Measurements from ENCODE around the gene KRT12. TPM values are rescaled to one million over a fixed set of nuclear protein-coding genes. Genes with fewer than 3 reads are reported as not detected.

KRT12 gene
- total RNA-seq, 1 experiment from 2014 or later, result 0.82 TPM

DNA sequence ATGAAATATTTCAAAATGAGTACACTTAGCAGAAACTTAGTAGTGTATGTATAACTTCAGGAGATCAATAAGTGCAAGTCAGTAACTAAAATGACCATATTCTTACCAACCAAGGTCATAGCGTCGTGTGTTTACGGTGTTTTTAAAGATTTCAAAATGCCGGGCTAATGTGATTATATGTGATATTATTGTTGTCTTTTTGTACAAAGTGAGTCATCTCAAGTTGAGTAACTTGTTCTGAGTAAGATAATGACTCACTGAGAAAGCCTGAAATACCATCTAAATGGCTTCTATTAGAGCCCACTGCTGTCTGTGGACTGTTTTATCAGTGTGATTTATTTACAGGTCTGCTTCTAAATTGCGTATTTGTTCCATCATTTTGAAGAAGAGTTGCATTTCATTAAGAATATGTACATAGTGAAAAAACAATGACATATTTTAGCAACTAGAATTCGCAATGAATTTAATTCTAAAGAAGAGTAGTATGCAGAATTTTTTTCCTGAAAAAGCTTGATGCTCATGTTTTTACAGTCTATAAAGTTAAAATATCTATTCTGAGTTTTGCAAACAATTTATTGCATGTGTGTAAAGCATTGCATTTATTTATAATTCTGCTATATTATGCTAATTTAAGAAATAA lies 12.7 kb downstream of the KRT12 start:
- peak; percentile 59 for DNase-seq (ENCODE audit: low read depth, low spot score)
- in situ Hi-C loops (cut with HindIII; ENCODE audit: low pct_unique_long_range_greater_than_20kb, low sequenced_read_pairs), result no loop called here

DNA sequence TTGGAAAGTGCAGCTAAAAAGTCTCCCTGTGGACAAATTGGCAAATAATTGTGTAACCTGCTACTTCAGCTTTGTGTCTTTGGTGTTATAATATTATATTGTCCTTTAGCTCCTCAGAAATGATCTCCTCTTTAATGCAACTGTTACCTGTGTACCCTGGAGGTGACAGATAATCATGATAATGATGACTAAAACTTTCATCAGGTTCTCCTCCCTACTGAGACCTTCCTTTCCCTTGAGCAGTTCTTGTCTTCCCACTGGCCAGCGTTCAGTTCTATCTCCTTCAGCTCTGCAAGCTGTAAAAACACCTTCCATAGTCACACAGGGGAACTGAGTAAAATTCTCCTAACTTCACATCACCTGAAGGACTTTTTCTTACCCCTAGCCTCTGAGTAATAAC lies 14.7 kb downstream of the KRT12 start:
- in situ Hi-C loops (cut with HindIII; ENCODE audit: low pct_unique_long_range_greater_than_20kb, low sequenced_read_pairs), result no loop called here
- no peak for DNase-seq (ENCODE audit: low read depth, low spot score)

DNA sequence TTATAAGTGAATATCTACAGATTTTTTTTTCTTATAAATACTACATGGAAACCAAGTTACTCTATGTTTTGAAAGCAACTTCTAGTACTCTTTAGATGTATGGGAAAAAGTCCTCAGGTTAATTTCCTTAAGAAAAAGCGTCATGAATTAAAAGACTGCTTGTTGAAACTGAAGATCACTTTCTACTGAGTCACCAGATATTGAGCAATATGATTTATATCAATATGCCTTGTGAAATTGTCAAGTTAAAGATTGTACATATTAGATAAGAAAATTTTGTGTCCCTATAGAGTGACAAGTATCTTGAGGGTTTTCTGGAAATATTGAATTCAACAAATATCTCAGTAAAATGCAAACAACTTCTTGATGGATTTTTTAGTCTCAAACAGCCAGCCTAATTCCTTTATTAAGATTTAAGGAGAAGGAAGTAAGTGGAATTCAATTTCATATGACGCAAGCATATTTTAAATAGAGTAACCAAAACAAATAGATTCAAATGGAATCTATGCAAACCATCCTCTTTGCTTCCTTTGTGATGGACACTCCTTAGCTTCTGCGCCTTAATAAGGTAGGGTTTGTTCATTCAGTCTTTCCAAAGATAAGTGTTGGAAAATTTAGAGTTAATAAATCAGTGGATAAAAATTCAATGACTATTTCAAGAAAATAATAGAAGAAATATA lies 16.6 kb downstream of the KRT12 start:
- in situ Hi-C loops (cut with HindIII; ENCODE audit: low pct_unique_long_range_greater_than_20kb, low sequenced_read_pairs), result no loop called here
- DNase-seq (ENCODE audit: low read depth, low spot score), result no peak

DNA sequence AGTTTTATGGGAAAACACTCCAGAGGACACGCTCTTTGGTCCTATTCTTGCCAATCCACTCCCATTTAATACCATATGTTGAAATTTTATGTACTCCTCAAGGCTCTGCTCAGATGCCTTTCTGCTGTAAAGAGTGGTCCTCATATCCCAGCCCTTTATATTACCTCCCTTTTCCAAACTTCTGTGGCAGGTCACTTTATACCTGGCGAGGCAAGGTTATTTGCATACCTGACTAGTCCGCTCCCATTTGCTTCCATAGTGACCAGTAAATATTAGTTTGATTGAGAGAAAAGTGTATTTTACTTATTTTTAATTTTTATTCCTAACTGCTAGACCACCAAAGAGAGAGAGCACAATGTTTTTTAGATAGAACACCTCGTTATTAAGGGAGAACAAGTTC lies 17.3 kb downstream of the KRT12 start:
- in situ Hi-C loops (cut with HindIII; ENCODE audit: low pct_unique_long_range_greater_than_20kb, low sequenced_read_pairs), result no loop called here
- no peak for DNase-seq (ENCODE audit: low read depth, low spot score)

DNA sequence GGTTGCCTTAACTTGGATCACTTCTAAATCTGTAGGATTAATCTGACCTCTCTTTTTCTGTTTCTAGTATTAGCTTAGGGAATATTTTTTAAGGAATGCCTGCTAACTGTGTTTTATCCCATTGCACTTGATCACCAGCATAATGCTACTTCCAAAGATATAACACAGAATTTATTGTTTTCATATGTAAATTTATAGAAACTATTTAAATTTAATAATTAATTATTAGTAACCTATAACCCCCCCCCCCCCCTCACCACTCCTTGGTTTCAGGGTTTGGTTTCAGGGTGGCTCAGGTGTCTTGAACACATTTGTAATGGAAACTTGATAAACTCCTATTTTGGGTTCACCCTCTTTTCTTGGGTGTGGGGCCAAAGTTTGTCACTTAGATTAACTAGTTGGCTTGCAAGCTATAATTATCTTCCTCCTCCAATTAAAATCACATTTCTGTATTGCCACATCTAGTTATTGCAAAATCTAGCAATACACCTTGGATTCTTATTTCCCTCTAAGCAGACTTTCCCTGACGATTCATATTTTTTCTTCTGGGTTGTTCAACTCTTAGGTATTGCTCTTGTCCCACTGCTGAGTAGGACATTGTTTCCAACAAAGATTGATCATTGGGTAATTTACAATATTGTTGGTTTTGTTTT lies 18.3 kb downstream of the KRT12 start:
- no peak for DNase-seq (ENCODE audit: low read depth, low spot score)
- in situ Hi-C loops (cut with HindIII; ENCODE audit: low pct_unique_long_range_greater_than_20kb, low sequenced_read_pairs), result no loop called here

DNA sequence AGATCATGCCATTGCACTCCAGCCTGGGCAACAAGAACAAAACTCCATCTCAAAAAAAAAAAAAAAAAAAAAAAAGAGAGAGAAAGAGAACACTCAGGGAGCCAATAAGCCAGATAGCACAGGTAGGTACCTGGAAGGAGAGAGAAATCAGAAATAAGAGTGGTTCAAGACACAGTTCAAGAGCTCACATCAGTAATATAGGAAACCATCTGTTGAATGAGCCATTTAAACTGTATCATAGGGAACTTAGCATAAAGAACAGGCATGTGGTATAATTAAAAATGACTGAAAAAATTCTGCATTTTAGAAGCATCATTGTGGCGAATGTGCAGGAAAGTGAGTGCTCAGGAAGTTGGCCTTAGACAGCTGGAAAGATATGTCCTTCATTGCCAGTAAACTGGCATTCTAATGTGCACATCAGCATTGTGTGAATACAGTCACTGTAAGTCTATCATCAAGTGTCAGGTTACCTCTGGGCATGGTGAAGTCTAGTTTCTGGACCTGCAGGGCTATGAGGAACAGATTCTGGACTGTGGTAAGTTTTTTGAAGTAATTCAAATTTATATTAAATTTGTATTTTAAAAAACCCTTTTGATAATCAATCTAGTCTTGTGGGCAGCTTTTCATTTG lies 20.4 kb downstream of the KRT12 start:
- no peak for DNase-seq (ENCODE audit: low read depth, low spot score)
- in situ Hi-C loops (cut with HindIII; ENCODE audit: low pct_unique_long_range_greater_than_20kb, low sequenced_read_pairs), result no loop called here

DNA sequence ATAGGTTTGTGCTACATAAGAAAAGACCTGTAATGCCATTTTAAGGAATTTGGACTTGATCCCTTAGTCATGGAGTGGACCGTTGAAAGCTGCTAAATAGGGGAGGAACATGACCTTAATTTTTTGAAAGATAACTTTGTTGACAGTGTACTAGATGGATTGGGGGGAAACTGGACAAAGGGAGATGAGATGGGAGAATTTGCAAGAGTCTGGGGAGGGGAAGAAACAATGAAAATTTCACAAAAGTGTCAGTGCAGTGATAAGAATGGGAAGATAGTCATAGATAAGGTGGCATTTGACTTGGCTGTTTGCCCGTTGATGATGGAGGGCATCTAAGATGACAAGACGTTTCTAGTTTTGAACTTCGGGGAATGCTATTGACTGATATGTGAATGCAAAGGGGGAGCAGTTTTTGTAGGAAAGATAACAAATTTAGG lies 22.3 kb downstream of the KRT12 start:
- in situ Hi-C loops (cut with HindIII; ENCODE audit: low pct_unique_long_range_greater_than_20kb, low sequenced_read_pairs), result no loop called here
- DNase-seq (ENCODE audit: low read depth, low spot score), result no peak

DNA sequence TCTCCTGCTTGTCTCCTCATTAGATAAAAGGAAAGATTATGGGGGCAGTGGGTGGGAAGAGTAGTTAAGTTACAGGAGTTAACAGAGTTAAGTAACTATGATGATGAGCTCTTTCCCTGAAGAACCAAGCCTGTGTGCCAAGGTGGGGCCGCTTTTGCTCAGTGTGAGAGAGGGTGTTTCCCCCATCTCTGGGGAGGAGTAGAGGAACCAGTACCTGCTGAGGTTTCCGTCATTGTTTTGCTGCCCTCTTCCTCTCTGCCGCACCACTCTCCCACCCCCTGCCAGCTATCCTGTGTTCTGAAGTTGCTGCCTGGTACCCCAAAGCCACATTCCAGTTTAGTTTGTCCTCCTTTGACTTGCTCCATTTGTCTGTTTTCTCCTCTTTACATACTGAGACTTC lies 23.8 kb downstream of the KRT12 start:
- no peak for DNase-seq (ENCODE audit: low read depth, low spot score)
- in situ Hi-C loops (cut with HindIII; ENCODE audit: low pct_unique_long_range_greater_than_20kb, low sequenced_read_pairs), result no loop called here

DNA sequence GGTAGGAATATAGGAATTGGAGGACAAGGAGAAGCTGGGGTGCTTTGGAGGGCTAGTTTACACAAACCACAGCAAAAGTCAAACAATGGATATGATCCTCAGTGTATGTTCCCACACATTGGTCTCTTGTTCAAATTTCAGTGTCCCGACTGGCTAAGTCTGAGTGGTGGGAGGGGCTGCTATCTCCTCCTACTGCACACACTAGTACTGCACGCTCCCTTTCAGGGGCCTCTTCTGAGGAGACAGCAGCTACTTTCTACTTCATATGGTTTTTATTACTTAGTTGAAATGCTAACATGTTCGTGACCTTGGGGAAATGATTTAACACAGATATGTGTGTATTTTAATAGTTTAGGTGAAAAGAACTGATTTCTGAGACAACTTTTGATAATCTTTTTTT lies 25.8 kb downstream of the KRT12 start:
- no peak for DNase-seq (ENCODE audit: low read depth, low spot score)
- in situ Hi-C loops (cut with HindIII; ENCODE audit: low pct_unique_long_range_greater_than_20kb, low sequenced_read_pairs), result no loop called here

DNA sequence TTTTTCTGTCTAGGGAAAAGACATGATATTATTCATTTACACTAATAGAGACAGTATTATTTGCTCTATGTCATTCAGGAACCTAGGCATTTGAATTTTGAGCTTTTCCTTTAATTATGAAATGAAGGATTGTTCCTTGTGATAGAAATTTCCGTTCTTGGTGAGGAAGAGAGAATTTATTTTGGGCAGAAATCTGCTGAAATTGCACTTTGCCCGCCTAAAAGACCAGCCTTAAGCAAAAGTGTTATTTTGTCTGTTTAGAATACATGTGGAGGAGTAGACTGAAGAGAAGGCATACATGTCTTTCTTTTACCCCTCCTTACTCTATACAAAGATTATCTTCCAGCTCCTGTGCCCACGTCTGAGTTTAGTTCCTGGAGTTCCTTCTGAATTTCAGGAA lies 27.8 kb downstream of the KRT12 start:
- DNase-seq (ENCODE audit: low read depth, low spot score), result no peak
- in situ Hi-C loops (cut with HindIII; ENCODE audit: low pct_unique_long_range_greater_than_20kb, low sequenced_read_pairs), result no loop called here

DNA sequence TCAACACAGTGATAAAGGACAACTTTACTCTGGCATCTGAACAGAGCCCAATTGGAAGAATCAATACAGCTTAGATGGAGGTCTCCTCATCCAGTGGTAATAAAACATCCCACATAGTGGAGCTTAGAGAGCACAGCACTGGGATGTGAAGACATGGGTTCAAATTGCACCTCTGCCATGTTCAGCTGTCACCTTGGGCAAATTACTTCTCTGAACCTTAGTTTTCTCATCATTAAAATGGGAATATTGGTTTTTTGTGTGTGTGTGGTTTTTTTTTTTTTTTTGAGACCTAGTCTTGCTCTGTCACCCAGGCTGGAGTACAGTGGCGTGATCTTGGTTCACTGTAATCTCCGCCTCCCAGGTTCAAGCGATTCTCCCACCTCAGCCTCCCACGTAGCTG lies 31.0 kb downstream of the KRT12 start:
- in situ Hi-C loops (cut with HindIII; ENCODE audit: low pct_unique_long_range_greater_than_20kb, low sequenced_read_pairs), result no loop called here

DNA sequence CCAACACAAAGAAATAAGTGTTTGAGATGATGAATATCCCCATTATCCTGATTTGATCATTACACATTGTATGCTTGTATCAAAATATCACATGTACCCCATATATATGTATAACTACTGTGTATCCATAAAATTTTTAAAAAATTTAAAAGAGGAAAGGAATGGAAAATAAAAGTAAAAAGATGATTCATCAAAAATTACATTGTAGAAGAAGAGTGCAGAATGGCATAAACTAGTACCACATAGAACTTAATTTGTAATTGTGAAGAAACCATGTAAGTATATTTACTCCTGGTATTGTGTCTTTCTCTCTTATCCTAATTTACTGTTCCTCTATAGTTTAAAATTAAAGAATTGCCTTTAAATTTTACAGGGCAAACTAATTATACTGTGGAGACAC lies 33.1 kb downstream of the KRT12 start:
- DNase-seq (ENCODE audit: low read depth, low spot score), result no peak

More for the DNA sequence above, 31.0 kb downstream of the KRT12 start:
- no peak for DNase-seq (ENCODE audit: low read depth, low spot score)

DNA sequence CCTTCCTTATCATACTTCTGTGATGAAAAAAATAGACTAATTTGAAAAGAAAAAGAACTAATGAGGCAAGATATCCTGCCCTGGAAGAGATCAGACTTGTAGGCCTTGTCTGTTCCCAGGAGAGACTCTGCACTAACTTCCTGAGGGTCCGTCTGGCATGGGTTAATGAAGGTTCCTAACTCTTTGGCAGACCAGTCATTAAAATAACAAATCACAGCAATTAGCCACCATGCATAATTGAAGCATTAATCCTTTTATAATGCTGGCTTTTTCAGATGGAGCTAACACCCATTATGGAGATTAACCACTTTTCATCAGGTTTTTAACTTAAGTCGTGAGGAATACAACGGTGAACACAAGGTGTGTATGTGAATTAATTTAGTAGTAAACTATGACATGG lies 34.2 kb downstream of the KRT12 start:
- no peak for DNase-seq (ENCODE audit: low read depth, low spot score)
- in situ Hi-C loops (cut with HindIII; ENCODE audit: low pct_unique_long_range_greater_than_20kb, low sequenced_read_pairs), result no loop called here

More for the DNA sequence above, 33.1 kb downstream of the KRT12 start:
- in situ Hi-C loops (cut with HindIII; ENCODE audit: low pct_unique_long_range_greater_than_20kb, low sequenced_read_pairs), result no loop called here

DNA sequence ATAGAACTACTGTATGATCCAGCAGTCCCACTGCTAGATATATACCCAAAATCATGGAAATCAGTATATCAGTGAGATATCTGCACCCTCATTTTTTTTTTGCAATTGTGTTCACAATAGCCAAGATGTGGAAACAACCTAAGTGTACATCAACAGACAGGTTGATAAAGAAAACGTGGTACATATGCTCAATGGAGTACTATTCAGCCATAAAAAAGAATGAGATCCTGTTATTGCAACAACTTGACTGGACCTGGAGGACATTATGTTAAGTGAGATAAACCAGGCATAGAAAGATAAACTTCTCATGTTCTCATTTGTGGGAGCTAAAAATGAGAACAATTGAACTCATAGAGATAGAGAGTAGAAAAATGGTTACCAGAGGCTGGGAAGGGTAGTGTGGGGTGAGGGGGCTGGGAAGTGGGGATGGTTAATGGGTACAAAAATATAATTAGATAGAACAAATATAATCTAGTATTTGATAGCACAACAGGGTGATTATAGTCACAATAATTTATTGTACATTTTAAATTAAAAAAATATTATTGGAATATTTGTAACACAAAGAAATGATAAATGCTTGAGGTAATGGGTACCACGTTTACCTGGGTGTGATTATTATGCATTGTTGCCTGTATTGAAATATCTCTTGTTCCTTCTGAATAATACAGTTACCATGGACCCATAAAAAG lies 36.8 kb downstream of the KRT12 start:
- DNase-seq (ENCODE audit: low read depth, low spot score), result no peak
- in situ Hi-C loops (cut with HindIII; ENCODE audit: low pct_unique_long_range_greater_than_20kb, low sequenced_read_pairs), result no loop called here

DNA sequence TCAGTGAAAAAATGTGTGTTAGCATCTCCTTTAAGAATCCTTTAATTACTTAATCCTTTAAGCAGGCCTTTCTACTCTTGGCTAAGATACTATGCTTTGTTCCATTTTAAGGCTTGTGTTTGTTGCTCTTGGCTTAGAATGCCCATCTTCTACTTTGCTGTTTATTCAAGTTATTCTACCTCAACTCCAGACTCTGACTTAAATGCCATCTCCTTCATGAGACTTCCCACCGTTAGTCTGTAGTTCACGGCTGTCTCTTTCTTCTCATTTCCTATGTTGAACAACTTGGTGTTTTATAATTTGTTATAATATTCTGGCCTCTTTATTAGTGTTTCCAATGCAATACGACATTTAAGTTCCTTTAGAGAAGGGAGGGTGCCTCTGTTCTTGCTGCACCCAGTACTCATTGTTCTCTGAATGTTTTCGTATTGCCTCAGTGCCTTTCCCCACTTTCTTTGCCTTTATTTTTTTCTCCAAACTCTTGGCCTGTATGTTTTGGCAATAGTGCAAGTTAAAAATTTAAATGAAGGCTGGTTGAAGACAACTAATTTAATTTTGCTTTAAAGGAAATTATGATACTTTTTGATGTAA lies 38.5 kb downstream of the KRT12 start:
- no peak for DNase-seq (ENCODE audit: low read depth, low spot score)
- in situ Hi-C loops (cut with HindIII; ENCODE audit: low pct_unique_long_range_greater_than_20kb, low sequenced_read_pairs), result no loop called here

DNA sequence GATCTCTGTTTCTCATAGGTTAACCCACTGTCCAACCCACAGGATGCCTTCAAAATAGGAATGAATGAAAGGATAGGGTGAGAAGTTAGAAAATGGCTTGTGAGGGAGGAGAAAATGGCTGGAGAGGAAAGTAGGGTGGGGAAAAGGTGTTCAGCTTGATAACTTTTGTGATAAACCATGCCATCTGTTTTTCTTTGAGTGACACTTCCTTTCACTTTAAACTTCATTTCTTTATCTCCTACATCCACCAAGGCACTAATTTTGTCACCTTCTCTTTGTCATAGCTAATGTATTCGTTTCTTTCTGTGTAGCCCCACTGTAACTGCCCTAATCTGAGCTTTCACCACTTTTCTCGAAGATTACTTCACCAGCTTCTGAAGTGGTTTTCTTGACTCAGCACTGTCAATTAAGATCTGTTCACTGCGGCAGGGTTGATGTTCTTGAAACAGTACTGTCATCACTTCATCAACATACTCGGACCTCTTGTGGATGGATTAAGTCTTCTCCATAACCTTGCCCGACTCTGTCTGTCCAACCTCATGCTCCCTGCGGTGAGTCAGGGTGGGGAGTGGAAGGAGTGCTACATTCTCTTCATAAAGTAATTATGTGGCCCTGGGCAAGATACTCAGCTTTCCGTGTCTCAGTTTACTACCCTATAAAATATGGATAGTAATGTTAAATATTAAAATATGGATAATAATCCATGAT lies 39.1 kb downstream of the KRT12 start:
- no peak for DNase-seq (ENCODE audit: low read depth, low spot score)
- in situ Hi-C loops (cut with HindIII; ENCODE audit: low pct_unique_long_range_greater_than_20kb, low sequenced_read_pairs), result no loop called here

DNA sequence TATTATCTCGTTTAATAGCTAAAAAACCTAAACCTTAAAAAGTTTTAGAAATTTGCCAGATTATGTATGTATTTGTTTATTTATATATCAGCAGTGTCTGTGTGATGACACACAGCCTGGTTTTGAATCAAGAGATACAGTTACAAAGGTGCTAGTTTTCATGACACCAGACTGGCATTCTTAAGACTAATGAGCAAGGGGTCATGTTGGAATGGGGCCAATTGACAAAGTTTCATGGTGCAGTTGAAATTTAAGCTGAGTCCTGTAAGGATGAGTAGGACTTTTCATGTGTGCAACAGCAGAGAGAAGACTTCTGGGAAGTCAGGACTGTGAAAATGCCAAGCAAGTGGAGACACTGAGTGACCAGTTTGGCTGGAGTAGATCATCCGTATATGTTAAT lies 41.4 kb downstream of the KRT12 start:
- in situ Hi-C loops (cut with HindIII; ENCODE audit: low pct_unique_long_range_greater_than_20kb, low sequenced_read_pairs), result no loop called here

More for the DNA sequence above, 41.4 kb downstream of the KRT12 start:
- no peak for DNase-seq (ENCODE audit: low read depth, low spot score)
